ENCODE data around the gene CYYR1. TPM values are rescaled to one million over a fixed set of nuclear protein-coding genes. Genes with fewer than 3 reads are reported as not detected.

CYYR1 gene
- total RNA-seq, 1 experiment from 2014 or later = not detected

DNA sequence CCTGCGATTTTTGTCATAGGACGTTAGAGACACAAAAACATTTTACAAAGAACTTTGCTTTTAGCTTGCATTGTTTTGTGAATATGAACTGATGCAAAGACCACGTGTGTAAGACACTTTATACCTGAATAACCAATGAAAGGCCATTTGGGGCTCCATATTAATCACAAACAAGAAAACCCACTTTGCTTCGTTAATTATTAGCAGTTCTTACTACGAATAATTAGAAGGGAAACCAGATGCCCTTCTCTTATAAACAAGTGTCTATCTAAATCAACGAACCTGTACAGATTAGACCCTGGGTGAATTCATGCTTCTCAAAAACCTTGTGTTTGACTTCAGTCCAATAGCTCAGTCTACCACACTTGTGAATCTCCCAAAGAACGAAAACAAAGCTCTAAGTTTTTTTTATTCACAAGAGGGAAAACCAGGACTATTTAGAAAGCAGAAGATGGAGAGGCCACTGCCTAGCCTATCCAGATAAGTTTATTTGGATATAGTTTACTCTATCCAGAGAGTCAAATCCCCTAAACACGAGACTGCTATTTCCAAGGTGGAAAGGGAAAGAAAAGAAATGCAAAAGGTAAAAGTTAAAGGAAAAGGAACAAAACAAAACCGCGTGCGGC, 897 bp downstream of the CYYR1 start:
- TF ChIP-seq, protein P1, sequence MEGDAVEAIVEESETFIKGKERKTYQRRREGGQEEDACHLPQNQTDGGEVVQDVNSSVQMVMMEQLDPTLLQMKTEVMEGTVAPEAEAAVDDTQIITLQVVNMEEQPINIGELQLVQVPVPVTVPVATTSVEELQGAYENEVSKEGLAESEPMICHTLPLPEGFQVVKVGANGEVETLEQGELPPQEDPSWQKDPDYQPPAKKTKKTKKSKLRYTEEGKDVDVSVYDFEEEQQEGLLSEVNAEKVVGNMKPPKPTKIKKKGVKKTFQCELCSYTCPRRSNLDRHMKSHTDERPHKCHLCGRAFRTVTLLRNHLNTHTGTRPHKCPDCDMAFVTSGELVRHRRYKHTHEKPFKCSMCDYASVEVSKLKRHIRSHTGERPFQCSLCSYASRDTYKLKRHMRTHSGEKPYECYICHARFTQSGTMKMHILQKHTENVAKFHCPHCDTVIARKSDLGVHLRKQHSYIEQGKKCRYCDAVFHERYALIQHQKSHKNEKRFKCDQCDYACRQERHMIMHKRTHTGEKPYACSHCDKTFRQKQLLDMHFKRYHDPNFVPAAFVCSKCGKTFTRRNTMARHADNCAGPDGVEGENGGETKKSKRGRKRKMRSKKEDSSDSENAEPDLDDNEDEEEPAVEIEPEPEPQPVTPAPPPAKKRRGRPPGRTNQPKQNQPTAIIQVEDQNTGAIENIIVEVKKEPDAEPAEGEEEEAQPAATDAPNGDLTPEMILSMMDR (conservative IDR thresholded peaks at IDR 0.05; ENCODE audit: low read depth, low read length) = no peak
- no peak for TF ChIP-seq EZH2phosphoT487 (IDR thresholded peaks at IDR 0.05; ENCODE audit: borderline replicate concordance, low read length)
- no peak for TF ChIP-seq EZH2 (IDR thresholded peaks at IDR 0.05; ENCODE audit: low read length, unreplicated experiment)
- ATAC-seq (no peak), DNase-seq (no peak)
- H3K36me3 ChIP-seq (ENCODE audit: low read depth, low read length) = no peaks in the 10 kb centered on the region
- H3K27ac ChIP-seq (ENCODE audit: low read length) = no peak overlapping the region
- no peaks in the 10 kb centered on the region for H4K20me1 ChIP-seq (ENCODE audit: low read length)
- H2AFZ ChIP-seq (ENCODE audit: low read length) = 0 out of 2 replicates have a peak overlapping the region, but pooled peaks have one; percentile 20
- no peaks in the 10 kb centered on the region for H3F3A ChIP-seq (ENCODE audit: low read length, unreplicated experiment)
- no peak overlapping the region for H3K4me3 ChIP-seq (ENCODE audit: low read length)
- no peaks in the 10 kb centered on the region for H3K27me3 ChIP-seq (ENCODE audit: low read length)
- BruUV-seq (replicated peaks) = no TSS peak
- no peaks in the 10 kb centered on the region for H3K4me1 ChIP-seq (ENCODE audit: insufficient read depth, low read length)
- no peaks in the 10 kb centered on the region for H3K9me2 ChIP-seq (replicated peaks; ENCODE audit: low read length)
- H3K4me2 ChIP-seq (ENCODE audit: low read length) = no peak overlapping the region
- intact Hi-C loops (cut with micrococcal nuclease) = no loop called here
- ChIA-PET POLR2A (ENCODE audit: unreplicated experiment) (no interaction called here), CTCF (no interaction called here)
- no peak overlapping the region for H3K9ac ChIP-seq (ENCODE audit: low read length)
- 0 out of 2 replicates have a peak, but pooled peaks cover 5% of the 10 kb centered on the region for H3K9me3 ChIP-seq (ENCODE audit: low read length)
- no peaks in the 10 kb centered on the region for H3K79me2 ChIP-seq (ENCODE audit: low read length)

DNA sequence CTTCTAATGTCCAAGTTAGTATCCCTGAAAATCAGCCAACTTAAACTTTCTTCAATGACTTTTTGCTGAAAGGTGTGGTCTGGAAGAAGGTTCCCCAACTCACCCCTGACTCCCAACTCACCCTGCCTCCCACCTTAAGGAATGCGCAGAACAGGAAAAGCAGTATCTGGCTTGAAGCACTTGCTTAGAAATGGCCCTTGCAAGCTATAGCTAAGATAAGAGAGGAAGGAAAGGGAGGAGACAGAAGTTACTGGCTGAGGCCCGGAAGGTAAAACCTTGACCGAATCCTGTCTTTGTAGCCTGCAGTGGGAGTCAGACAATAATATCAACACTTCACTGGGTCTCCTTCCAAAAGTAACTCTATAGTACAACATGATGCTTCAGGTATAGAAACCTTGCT, 2.9 kb downstream of the CYYR1 start:
- H3K27me3 ChIP-seq (ENCODE audit: low read length) = no peaks in the 10 kb centered on the region
- H3K27ac ChIP-seq (ENCODE audit: low read length) = no peak overlapping the region
- ATAC-seq (no peak), DNase-seq (no peak)
- POLR2A ChIA-PET (ENCODE audit: unreplicated experiment) = interaction anchor here (0.6 kb wide), 1 partner anchor 100 kb away, joined by 3 read pairs; no protein-coding TSS in a partner anchor
- H3K4me2 ChIP-seq (ENCODE audit: low read length) = no peak overlapping the region
- intact Hi-C loops (cut with micrococcal nuclease) = no loop called here
- no peaks in the 10 kb centered on the region for H4K20me1 ChIP-seq (ENCODE audit: low read length)
- 0 out of 2 replicates have a peak, but pooled peaks cover 5% of the 10 kb centered on the region for H3K9me3 ChIP-seq (ENCODE audit: low read length)
- H3K79me2 ChIP-seq (ENCODE audit: low read length) = no peaks in the 10 kb centered on the region
- no peaks in the 10 kb centered on the region for H3K4me1 ChIP-seq (ENCODE audit: insufficient read depth, low read length)
- no peak overlapping the region for H3K9ac ChIP-seq (ENCODE audit: low read length)
- H2AFZ ChIP-seq (ENCODE audit: low read length) = no peak overlapping the region
- no peaks in the 10 kb centered on the region for H3K9me2 ChIP-seq (replicated peaks; ENCODE audit: low read length)
- no peaks in the 10 kb centered on the region for H3F3A ChIP-seq (ENCODE audit: low read length, unreplicated experiment)
- TF ChIP-seq EZH2 (IDR thresholded peaks at IDR 0.05; ENCODE audit: low read length, unreplicated experiment) (no peak), EZH2phosphoT487 (IDR thresholded peaks at IDR 0.05; ENCODE audit: borderline replicate concordance, low read length) (no peak)
- TF ChIP-seq, protein P1 (conservative IDR thresholded peaks at IDR 0.05; ENCODE audit: low read depth, low read length) = no peak
- no peaks in the 10 kb centered on the region for H3K36me3 ChIP-seq (ENCODE audit: low read depth, low read length)
- H3K4me3 ChIP-seq (ENCODE audit: low read length) = no peak overlapping the region
- CTCF ChIA-PET = no interaction called here
- no TSS peak for BruUV-seq (replicated peaks)

DNA sequence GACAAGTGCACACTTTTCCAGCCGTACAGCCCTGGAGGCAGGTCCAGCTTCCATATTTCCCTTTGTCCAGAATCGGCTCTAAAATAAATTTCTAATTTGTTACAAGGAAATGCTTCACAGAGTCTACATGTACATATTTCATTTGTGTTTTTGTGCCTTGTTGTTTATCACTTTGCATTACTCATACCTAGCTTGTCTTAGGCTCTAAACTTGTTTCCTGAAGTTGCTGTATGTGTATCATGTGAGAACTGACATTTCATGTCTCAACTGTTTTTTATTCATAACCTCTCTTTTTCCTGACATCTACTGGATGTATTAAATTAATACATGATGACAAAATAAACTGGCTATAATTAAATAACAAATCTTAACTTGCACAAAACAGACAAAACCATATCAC, 7.5 kb downstream of the CYYR1 start:
- no peak overlapping the region for H3K9ac ChIP-seq (ENCODE audit: low read length)
- H3F3A ChIP-seq (ENCODE audit: low read length, unreplicated experiment) = no peaks in the 10 kb centered on the region
- no peak overlapping the region for H3K4me2 ChIP-seq (ENCODE audit: low read length)
- no peaks in the 10 kb centered on the region for H4K20me1 ChIP-seq (ENCODE audit: low read length)
- H3K9me3 ChIP-seq (ENCODE audit: low read length) = no peaks in the 10 kb centered on the region
- no peaks in the 10 kb centered on the region for H3K36me3 ChIP-seq (ENCODE audit: low read depth, low read length)
- POLR2A ChIA-PET (ENCODE audit: unreplicated experiment) = no interaction called here
- CTCF ChIA-PET = no interaction called here
- no peak for TF ChIP-seq EZH2phosphoT487 (IDR thresholded peaks at IDR 0.05; ENCODE audit: borderline replicate concordance, low read length)
- TF ChIP-seq, protein P1 (conservative IDR thresholded peaks at IDR 0.05; ENCODE audit: low read depth, low read length) = no peak
- no peak for TF ChIP-seq EZH2 (IDR thresholded peaks at IDR 0.05; ENCODE audit: low read length, unreplicated experiment)
- intact Hi-C loops (cut with micrococcal nuclease) = no loop called here
- no peak overlapping the region for H3K4me3 ChIP-seq (ENCODE audit: low read length)
- no TSS peak for BruUV-seq (replicated peaks)
- no peaks in the 10 kb centered on the region for H3K79me2 ChIP-seq (ENCODE audit: low read length)
- no peak for DNase-seq
- no peaks in the 10 kb centered on the region for H3K9me2 ChIP-seq (replicated peaks; ENCODE audit: low read length)
- no peaks in the 10 kb centered on the region for H3K27me3 ChIP-seq (ENCODE audit: low read length)
- no peak for ATAC-seq
- H2AFZ ChIP-seq (ENCODE audit: low read length) = peak overlapping the region; percentile 26; the same call in 1 of the 2 replicates
- H3K4me1 ChIP-seq (ENCODE audit: insufficient read depth, low read length) = no peaks in the 10 kb centered on the region
- no peak overlapping the region for H3K27ac ChIP-seq (ENCODE audit: low read length)
